ENCODE measurements around the gene USP22.

- TF ChIP-seq POLR2AphosphoS5 (IDR thresholded peaks at IDR 0.05; ENCODE audit: low read depth, low read length) (no peak), POLR2A (IDR thresholded peaks at IDR 0.05; ENCODE audit: low read depth, low read length) (no peak)
Observed at GRCh38 chr17:21007646-21008045, 35.2 kb downstream of the USP22 start.

All from GM12892 (cell line).